Activated T-helper 2 cell treated with anti-CD3 and anti-CD28 coated beads, Interferon-gamma antibody, Interleukin-2, Interleukin-4, amounts not matched to agents 10 μg/mL and 5 μg/mL and 100 μg/mL, durations not matched to agents 14 hours and 24 hours and 36 hours (primary cell): Measurements from ENCODE around the gene DHX16. TPM values are rescaled to one million over a fixed set of nuclear protein-coding genes. Genes with fewer than 3 reads are reported as not detected.
A peak's percentile ranks its signal among the peaks of the same experiment; 100 is the strongest.
"Not testable (repeated sequence)": the region's sequence is repeated elsewhere in the genome, so short reads cannot be mapped to it uniquely, and the experiment has no call there.

Experiments used
- DNase-seq: peaks from one replicate; pipeline ENCODE4 v3.0.0; 2021; ENCODE audit warnings: low spot score
- H3K27ac Mint-ChIP-seq: one replicate; pipeline ENCODE4 v1.8.0; 2021; ENCODE audit warnings: mixed read lengths
- H3K27me3 Mint-ChIP-seq: one replicate; pipeline ENCODE4 v1.8.0; 2021; ENCODE audit warnings: low read depth, mixed read lengths
- H3K36me3 Mint-ChIP-seq: one replicate; pipeline ENCODE4 v1.8.0; 2021; ENCODE audit warnings: low read depth, mixed read lengths
- H3K4me1 Mint-ChIP-seq: one replicate; pipeline ENCODE4 v1.8.0; 2021; ENCODE audit warnings: low read depth, mixed read lengths
- H3K4me3 Mint-ChIP-seq: one replicate; pipeline ENCODE4 v1.8.0; 2021; ENCODE audit warnings: low read depth, mild to moderate bottlenecking, moderate library complexity, mixed read lengths
- H3K9me3 Mint-ChIP-seq: one replicate; pipeline ENCODE4 v1.8.0; 2021; ENCODE audit warnings: mixed read lengths
- intact Hi-C: fragments of 100-400 bp; cut with micrococcal nuclease; formaldehyde crosslinking; loops from one replicate; pipeline ENCODE4 v1.15.1; 2023
- total RNA-seq: library from RNA; stranded (reverse); gene quantifications from 2 replicates; pipeline ENCODE4 v1.2.3, GENCODE V29; 2022

Gene DHX16
- total RNA-seq, 1 donor from 2014 or later, result 48.4 TPM

DNA sequence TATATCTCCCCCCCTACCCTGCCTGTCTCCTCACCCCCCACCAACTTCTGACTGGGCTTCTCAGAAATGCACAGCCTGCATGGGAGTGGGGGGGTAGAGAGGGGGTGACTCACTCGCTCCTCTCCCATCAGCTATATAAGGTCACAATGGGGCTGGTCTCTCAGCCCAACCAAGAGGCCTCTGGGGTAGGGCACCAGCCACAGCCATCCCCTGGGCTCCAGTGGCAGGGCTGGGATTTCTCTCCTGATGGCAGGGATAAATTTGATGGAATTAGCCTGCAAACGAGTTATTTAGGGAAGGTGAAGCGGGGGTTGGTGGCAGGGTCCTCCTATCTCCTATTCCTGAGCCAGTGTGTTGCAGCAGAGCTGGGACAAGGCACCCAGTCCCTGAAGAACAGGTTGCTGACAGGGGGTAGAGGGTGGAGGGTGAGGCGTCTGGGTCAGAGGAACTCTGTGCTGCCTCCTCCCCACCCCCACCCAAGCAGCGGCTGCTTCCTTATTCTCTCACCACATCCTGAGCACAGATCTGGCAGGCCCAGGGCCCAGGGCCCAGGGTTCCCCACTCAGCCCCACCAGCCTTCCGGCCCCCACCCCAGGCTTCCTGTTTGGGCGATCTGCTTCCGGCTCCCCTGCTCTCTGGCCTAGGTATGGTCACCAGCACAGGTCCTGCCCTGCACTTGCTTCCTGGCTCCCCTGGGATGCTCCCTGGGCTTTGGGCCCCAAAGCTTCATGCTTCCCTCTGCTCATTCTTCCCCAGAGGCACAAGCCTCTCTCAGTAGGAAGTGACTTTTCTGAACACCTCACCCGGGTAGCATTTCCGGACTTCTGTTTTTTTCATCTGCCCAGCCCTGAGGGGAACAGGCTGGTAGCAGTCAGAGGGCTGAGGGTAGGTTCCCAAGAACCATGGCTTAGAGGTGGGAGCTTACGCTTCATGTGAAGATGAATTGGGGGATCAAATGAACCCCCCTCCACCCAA is 9.6 kb upstream of the DHX16 start:
- peak overlapping the region; percentile 96 for H3K27ac Mint-ChIP-seq

GRCh38 chr6:30681766-30682142 is 8.9 kb upstream of the DHX16 start:
- Mint-ChIP-seq H3K27me3 (no peaks in the 10 kb centered on the region), H3K36me3 (peaks cover 87% of the 10 kb centered on the region), H3K27ac (peak overlapping the region; percentile 96), H3K9me3 (no peaks in the 10 kb centered on the region), H3K4me1 (peaks cover 24% of the 10 kb centered on the region), H3K4me3 (peak overlapping the region; percentile 97)
- DNase-seq, result no peak
- intact Hi-C loops, result loop anchor here (1.0 to 5.0 kb wide), 10 partner anchors 8 to 354 kb away; partner anchors contain the start of genes DHX16, HLA-E, MDC1 and MRPS18B

More for the DNA sequence above, 9.6 kb upstream of the DHX16 start:
- Mint-ChIP-seq H3K27me3 (no peaks in the 10 kb centered on the region), H3K9me3 (no peaks in the 10 kb centered on the region), H3K4me1 (peaks cover 24% of the 10 kb centered on the region), H3K4me3 (peak overlapping the region; percentile 97), H3K36me3 (peaks cover 80% of the 10 kb centered on the region)
- peak; percentile 88 for DNase-seq
- intact Hi-C loops, result loop anchor here (1.0 to 5.0 kb wide), 10 partner anchors 9 to 355 kb away; partner anchors contain the start of genes DHX16, HLA-E, MDC1 and MRPS18B

GRCh38 chr6:30679765-30680535 is 7.1 kb upstream of the DHX16 start:
- H3K27me3 Mint-ChIP-seq, result no peaks in the 10 kb centered on the region
- H3K4me3 Mint-ChIP-seq, result peak overlapping the region; percentile 97
- H3K36me3 Mint-ChIP-seq, result peaks cover 83% of the 10 kb centered on the region
- H3K4me1 Mint-ChIP-seq, result peaks cover 26% of the 10 kb centered on the region
- intact Hi-C loops, result loop anchor here (1.0 to 5.0 kb wide), 7 partner anchors 42 to 353 kb away; partner anchors contain the start of genes HLA-E and TRIM39
- peak overlapping the region; percentile 75 for H3K27ac Mint-ChIP-seq
- no peaks in the 10 kb centered on the region for H3K9me3 Mint-ChIP-seq
- no peak for DNase-seq

GRCh38 chr6:30678964-30679726 is 6.3 kb upstream of the DHX16 start:
- DNase-seq, result peak; percentile 86
- H3K4me3 Mint-ChIP-seq, result peak overlapping the region; percentile 97
- H3K9me3 Mint-ChIP-seq, result no peaks in the 10 kb centered on the region
- intact Hi-C loops, result loop anchor here (1.0 kb wide), 1 partner anchor 43 kb away; no protein-coding TSS in a partner anchor
- peak overlapping the region; percentile 75 for H3K27ac Mint-ChIP-seq
- H3K27me3 Mint-ChIP-seq, result no peaks in the 10 kb centered on the region
- H3K4me1 Mint-ChIP-seq, result peaks cover 26% of the 10 kb centered on the region
- peaks cover 77% of the 10 kb centered on the region for H3K36me3 Mint-ChIP-seq

GRCh38 chr6:30676660-30677285 is 4.0 kb upstream of the DHX16 start:
- Mint-ChIP-seq H3K27ac (no peak overlapping the region), H3K36me3 (peaks cover 54% of the 10 kb centered on the region), H3K9me3 (no peaks in the 10 kb centered on the region), H3K27me3 (no peaks in the 10 kb centered on the region), H3K4me3 (no peak overlapping the region), H3K4me1 (peaks cover 29% of the 10 kb centered on the region)
- intact Hi-C loops, result no loop called here
- DNase-seq, result no peak

GRCh38 chr6:30670760-30671527 is 1.9 kb downstream of the DHX16 start:
- Mint-ChIP-seq H3K27ac (peak overlapping the region; percentile 23), H3K4me1 (peaks cover 22% of the 10 kb centered on the region), H3K9me3 (no peaks in the 10 kb centered on the region), H3K36me3 (peaks cover 33% of the 10 kb centered on the region), H3K27me3 (no peaks in the 10 kb centered on the region), H3K4me3 (peak overlapping the region; percentile 68)
- no peak for DNase-seq
- intact Hi-C loops, result no loop called here

DNA sequence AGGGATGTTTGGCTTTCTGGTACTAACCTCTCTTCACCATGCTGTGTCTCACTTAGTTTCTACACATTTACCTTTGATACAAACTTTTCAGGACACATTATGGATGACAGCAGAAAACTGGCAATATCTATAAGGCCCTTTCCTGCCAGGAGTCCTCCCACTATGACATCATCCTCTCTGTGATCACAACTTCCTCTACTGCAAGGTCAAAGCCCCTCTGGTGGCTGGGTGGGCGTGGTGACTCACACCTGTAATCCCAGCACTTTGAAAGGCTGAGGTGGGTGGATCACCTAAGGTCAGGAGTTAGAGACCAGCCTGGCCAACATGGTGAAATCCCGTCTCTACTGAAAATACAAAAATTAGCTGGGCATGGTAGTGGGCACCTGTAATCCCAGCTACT is 6.5 kb downstream of the DHX16 start:
- intact Hi-C loops, result not testable (repeated sequence)

GRCh38 chr6:30664994-30665767 is 7.6 kb downstream of the DHX16 start:
- peaks cover 58% of the 10 kb centered on the region for H3K36me3 Mint-ChIP-seq

More for the DNA sequence above, 6.5 kb downstream of the DHX16 start:
- H3K9me3 Mint-ChIP-seq, H3K27me3 Mint-ChIP-seq, H3K4me3 Mint-ChIP-seq, DNase-seq: not testable (repeated sequence)
- H3K27ac Mint-ChIP-seq, result peak overlapping the region; percentile 54
- peaks cover 64% of the 10 kb centered on the region for H3K36me3 Mint-ChIP-seq
- peaks cover 12% of the 10 kb centered on the region for H3K4me1 Mint-ChIP-seq

GRCh38 chr6:30657922-30658321 is 14.9 kb downstream of the DHX16 start:
- H3K4me3 Mint-ChIP-seq, H3K27me3 Mint-ChIP-seq, DNase-seq, H3K27ac Mint-ChIP-seq, H3K9me3 Mint-ChIP-seq, intact Hi-C loops, H3K4me1 Mint-ChIP-seq: not testable (repeated sequence)
- H3K36me3 Mint-ChIP-seq, result peaks cover 73% of the 10 kb centered on the region

More at GRCh38 chr6:30664994-30665767, 7.6 kb downstream of the DHX16 start:
- Mint-ChIP-seq H3K4me3 (no peak overlapping the region), H3K4me1 (peaks cover 5% of the 10 kb centered on the region), H3K27me3 (no peaks in the 10 kb centered on the region), H3K9me3 (no peaks in the 10 kb centered on the region), H3K27ac (no peak overlapping the region)
- intact Hi-C loops, result no loop called here
- DNase-seq, result no peak

DNA sequence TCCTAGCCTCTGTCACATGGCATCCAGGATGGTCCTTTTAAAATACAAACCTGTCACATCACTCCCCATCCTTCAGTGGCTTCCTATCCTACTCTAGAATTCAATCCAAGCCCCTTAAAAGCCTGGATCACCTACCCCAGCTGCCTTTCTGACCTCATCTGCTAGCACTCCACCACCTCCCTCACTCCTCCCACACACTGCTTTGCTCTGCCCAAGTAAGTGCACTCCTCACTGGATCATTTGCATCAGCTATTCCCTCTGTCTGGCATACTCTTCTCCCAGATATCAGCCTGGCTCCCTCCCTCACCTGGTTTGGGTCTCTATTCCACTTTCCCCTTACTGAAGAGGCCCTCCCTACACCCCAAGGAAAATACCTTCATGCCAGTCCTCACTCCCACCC is 15.4 kb downstream of the DHX16 start:
- intact Hi-C loops, result no loop called here
- Mint-ChIP-seq H3K9me3 (no peaks in the 10 kb centered on the region), H3K4me1 (no peaks in the 10 kb centered on the region), H3K4me3 (no peak overlapping the region), H3K27me3 (no peaks in the 10 kb centered on the region), H3K27ac (no peak overlapping the region), H3K36me3 (peaks cover 72% of the 10 kb centered on the region)
- no peak for DNase-seq

DNA sequence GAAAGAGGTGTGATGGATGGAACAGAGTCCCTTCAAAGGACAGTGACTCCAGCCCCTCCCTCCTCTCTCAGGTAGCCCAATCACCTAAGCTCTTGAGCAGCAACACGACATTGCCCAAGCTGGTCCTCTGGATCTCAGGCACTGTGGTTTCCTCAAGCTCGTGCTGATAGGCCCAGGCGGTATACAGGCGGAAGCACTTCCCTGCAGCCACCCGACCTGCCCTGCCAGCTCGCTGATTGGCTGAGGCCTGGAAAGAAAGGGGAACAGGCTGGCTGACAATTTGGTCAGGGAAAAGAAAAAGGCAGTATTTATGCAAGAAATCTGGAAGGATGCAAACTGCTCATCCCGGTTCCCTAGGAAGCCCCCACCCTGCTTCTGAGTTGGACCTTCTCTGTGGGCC is 16.3 kb downstream of the DHX16 start:
- H3K4me3 Mint-ChIP-seq, result no peak overlapping the region
- no peaks in the 10 kb centered on the region for H3K4me1 Mint-ChIP-seq
- DNase-seq, result no peak
- no peak overlapping the region for H3K27ac Mint-ChIP-seq
- H3K27me3 Mint-ChIP-seq, result no peaks in the 10 kb centered on the region
- intact Hi-C loops, result no loop called here
- H3K9me3 Mint-ChIP-seq, result no peaks in the 10 kb centered on the region
- H3K36me3 Mint-ChIP-seq, result peaks cover 71% of the 10 kb centered on the region
